A673 (cell line): ENCODE results near the gene ANKLE1.

Experiments used
- EZH2 ChIP-seq: fragments of 200-600 bp; sonication (generic); IDR thresholded peaks from 2 replicates; pipeline ENCODE4 v1.6.1; 2017; ENCODE audit warnings: borderline replicate concordance, low read depth, mild to moderate bottlenecking, mixed read lengths, antibody characterized with exemption, low read length; ENCODE audit not compliant: poor library complexity, severe bottlenecking
- TF ChIP-seq, protein P1 (sequence below): fragments of 300-800, 200-600 bp; sonication (generic); conservative IDR thresholded peaks from 2 replicates; pipeline ENCODE4 v1.5.1; 2017; ENCODE audit warnings: low read depth, mild to moderate bottlenecking, antibody characterized with exemption, low read length, moderate library complexity, mixed read lengths

DNA sequence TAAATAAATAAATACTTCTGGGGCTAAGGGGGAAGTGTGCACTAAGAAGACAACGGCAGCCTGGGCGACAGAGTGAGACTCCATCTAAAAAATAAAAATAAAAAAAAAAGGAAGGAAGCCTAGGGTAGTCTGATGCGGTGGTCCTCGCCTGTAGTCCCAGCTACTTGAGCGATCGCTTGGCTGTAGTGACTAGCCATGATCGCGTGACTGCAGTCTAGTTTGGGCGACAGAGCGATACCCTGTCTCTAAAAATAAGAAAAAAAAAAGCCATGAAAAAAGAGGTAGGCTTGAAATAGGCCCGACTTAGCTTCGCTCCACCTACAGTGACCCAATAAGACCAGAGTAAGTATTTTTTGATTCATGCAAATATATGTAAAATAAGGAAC is 15.1 kb upstream of the ANKLE1 start:
- TF ChIP-seq EZH2 = no peak
- TF ChIP-seq, protein P1, sequence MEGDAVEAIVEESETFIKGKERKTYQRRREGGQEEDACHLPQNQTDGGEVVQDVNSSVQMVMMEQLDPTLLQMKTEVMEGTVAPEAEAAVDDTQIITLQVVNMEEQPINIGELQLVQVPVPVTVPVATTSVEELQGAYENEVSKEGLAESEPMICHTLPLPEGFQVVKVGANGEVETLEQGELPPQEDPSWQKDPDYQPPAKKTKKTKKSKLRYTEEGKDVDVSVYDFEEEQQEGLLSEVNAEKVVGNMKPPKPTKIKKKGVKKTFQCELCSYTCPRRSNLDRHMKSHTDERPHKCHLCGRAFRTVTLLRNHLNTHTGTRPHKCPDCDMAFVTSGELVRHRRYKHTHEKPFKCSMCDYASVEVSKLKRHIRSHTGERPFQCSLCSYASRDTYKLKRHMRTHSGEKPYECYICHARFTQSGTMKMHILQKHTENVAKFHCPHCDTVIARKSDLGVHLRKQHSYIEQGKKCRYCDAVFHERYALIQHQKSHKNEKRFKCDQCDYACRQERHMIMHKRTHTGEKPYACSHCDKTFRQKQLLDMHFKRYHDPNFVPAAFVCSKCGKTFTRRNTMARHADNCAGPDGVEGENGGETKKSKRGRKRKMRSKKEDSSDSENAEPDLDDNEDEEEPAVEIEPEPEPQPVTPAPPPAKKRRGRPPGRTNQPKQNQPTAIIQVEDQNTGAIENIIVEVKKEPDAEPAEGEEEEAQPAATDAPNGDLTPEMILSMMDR = no peak
